Measurements from ENCODE around the gene MAPK8. TPM values are rescaled to one million over a fixed set of nuclear protein-coding genes. Genes with fewer than 3 reads are reported as not detected.

MAPK8 gene
- total and polyA plus RNA-seq, 10 donors, result 5.2 to 61.4 (median 37.4) TPM

DNA sequence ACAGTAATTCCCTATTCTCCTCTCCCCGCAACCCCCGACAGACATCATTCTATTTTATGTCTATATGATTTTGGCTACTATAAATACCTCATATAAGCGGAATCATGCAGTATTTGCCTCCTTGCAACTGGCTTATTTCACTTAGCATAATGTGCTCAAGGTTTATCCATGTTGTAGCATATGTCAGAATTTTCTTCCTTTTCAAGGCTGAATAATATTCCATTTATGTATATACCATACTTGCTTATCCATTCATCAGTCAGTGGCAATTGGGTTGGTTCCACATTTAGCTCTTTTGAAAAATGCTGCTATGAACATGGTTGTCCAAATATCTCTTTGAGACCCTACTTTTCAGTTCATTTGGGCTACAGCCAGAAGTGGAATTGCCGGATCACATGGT, 106.5 kb downstream of the MAPK8 start:
- 97 to 98% (median 98%) methylated on average over 4 of the region's 4 CpGs for WGBS, 5 donors
- Histone ChIP-seq H3K27ac (no peak overlapping the region), H3K4me1 (no peaks in the 10 kb centered on the region), H3K4me3 (no peak overlapping the region), H3K36me3 (peaks cover 0 to 67% (median 24%) of the 10 kb centered on the region in 6 donors), H3K9me3 (peaks cover 0 to 22% (median 15%) of the 10 kb centered on the region in 8 donors), H3K27me3 (replicated peaks in 1 of 7) (no peaks in the 10 kb centered on the region)
- intact Hi-C loops (cut with DNase I; ENCODE audit: low total_unique reads), result no loop called here
- no peak for DNase-seq
- no peak for TF ChIP-seq POLR2AphosphoS5 (IDR thresholded peaks at IDR 0.05)
- no peak for TF ChIP-seq POLR2A (IDR thresholded peaks at IDR 0.05)
- TF ChIP-seq, protein P1, sequence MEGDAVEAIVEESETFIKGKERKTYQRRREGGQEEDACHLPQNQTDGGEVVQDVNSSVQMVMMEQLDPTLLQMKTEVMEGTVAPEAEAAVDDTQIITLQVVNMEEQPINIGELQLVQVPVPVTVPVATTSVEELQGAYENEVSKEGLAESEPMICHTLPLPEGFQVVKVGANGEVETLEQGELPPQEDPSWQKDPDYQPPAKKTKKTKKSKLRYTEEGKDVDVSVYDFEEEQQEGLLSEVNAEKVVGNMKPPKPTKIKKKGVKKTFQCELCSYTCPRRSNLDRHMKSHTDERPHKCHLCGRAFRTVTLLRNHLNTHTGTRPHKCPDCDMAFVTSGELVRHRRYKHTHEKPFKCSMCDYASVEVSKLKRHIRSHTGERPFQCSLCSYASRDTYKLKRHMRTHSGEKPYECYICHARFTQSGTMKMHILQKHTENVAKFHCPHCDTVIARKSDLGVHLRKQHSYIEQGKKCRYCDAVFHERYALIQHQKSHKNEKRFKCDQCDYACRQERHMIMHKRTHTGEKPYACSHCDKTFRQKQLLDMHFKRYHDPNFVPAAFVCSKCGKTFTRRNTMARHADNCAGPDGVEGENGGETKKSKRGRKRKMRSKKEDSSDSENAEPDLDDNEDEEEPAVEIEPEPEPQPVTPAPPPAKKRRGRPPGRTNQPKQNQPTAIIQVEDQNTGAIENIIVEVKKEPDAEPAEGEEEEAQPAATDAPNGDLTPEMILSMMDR (IDR thresholded peaks at IDR 0.05 in 8 of 11, conservative IDR thresholded peaks at IDR 0.05 in 3 of 11), result no peak

DNA sequence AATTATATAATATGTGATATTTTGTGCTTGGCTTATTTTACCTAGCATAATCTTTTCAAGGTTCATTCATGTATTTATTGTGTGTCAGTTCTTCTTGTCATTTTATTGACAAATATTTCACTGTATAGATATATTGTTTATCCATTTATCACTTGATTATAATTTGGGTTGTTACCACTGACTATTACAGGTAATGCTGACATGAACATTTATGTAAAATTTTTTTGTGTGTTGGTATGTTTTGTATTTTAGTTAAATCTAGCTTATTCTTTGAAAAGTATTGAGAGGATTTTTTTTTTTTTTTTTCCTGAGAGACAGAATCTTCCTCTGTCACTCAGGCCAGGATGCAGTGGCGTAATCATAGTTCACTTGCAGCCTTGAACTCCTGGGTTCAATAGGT, 107.7 kb downstream of the MAPK8 start:
- DNase-seq, result no peak
- WGBS, 5 donors, result 88 to 100% (median 92%) methylated on average over 1 of the region's 1 CpG
- peaks cover 0 to 22% (median 15%) of the 10 kb centered on the region in 8 donors for H3K9me3 ChIP-seq
- peaks cover 0 to 6% (median 0%) of the 10 kb centered on the region in 6 donors for H3K4me1 ChIP-seq
- H3K4me3 ChIP-seq, result no peak overlapping the region
- TF ChIP-seq POLR2AphosphoS5 (IDR thresholded peaks at IDR 0.05), result no peak
- TF ChIP-seq, protein P1 (IDR thresholded peaks at IDR 0.05 in 8 of 11, conservative IDR thresholded peaks at IDR 0.05 in 3 of 11), result no peak
- TF ChIP-seq POLR2A (IDR thresholded peaks at IDR 0.05), result no peak
- H3K27ac ChIP-seq, result no peak overlapping the region
- H3K36me3 ChIP-seq, result peaks cover 0 to 56% (median 24%) of the 10 kb centered on the region in 6 donors
- no peaks in the 10 kb centered on the region for H3K27me3 ChIP-seq (replicated peaks in 1 of 7)
- intact Hi-C loops (cut with DNase I; ENCODE audit: low total_unique reads), result no loop called here

DNA sequence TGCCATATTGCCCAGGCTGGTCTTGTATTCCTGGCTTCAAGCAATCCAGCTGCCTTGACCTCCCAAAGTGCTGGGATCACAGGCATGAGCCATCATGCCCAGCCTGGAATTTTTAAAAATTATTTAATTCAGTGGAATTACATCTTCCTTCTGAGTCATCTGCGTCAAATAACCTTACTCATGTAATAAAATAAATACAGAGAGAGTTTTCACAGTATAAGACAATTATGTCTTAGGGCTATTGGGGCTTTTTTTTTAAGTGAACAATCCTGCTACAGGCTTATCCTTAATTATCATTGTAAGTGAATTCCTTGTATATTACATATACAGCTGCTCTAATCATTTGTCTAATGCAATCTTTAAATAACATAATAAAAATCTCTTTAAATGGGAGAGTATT, 108.3 kb downstream of the MAPK8 start:
- Histone ChIP-seq H3K9me3 (peaks cover 0 to 22% (median 15%) of the 10 kb centered on the region in 8 donors), H3K27me3 (replicated peaks in 1 of 7) (no peaks in the 10 kb centered on the region), H3K36me3 (peaks cover 0 to 50% (median 24%) of the 10 kb centered on the region in 6 donors), H3K4me1 (peaks cover 0 to 6% (median 0%) of the 10 kb centered on the region in 6 donors), H3K27ac (no peak overlapping the region), H3K4me3 (no peak overlapping the region)
- no peak for DNase-seq
- WGBS, 5 donors, result 94 to 100% (median 97%) methylated on average over 1 of the region's 1 CpG
- TF ChIP-seq, protein P1 (IDR thresholded peaks at IDR 0.05 in 8 of 11, conservative IDR thresholded peaks at IDR 0.05 in 3 of 11), result no peak
- no peak for TF ChIP-seq POLR2AphosphoS5 (IDR thresholded peaks at IDR 0.05)
- no peak for TF ChIP-seq POLR2A (IDR thresholded peaks at IDR 0.05)
- intact Hi-C loops (cut with DNase I; ENCODE audit: low total_unique reads), result no loop called here

DNA sequence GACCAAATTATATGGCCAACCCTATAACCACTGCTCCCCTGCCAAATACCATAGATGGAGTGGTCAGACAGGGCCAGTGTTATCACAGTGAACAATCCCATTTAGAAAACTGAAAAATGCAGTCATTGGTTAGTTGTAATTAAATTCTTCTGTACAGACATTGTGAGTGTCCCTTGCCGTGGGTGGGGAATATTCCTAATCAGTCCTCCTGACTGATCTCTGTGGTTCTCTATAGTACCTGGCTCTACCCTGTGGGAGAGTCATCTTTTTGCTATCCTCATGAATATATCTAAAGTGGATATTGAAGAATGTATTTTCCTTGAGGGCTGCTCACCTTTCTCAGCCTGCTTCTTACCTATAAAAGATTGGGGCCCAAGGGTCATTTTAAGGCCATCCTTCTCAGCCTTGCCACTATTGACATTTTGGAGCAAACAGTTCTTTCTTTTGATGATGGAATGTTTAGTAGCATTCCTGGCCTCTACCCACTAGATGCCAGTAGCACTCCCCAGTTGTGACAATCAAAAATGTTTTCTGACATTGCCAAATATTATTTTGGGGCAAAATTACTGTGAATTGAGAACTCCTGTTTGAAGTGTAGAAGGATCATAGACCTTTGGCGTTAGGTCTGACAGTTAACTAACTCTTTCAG, 110.2 kb downstream of the MAPK8 start:
- peaks cover 0 to 6% (median 0%) of the 10 kb centered on the region in 6 donors for H3K4me1 ChIP-seq
- no peak overlapping the region for H3K4me3 ChIP-seq
- no peak overlapping the region for H3K27ac ChIP-seq
- H3K36me3 ChIP-seq, result peaks cover 0 to 39% (median 12%) of the 10 kb centered on the region in 6 donors
- H3K27me3 ChIP-seq (replicated peaks in 1 of 7), result no peaks in the 10 kb centered on the region
- peaks cover 0 to 16% (median 14%) of the 10 kb centered on the region in 8 donors for H3K9me3 ChIP-seq
- WGBS, 5 donors, result 82 to 97% (median 92%) methylated on average over 2 of the region's 2 CpGs
- no peak for DNase-seq
- intact Hi-C loops (cut with DNase I; ENCODE audit: low total_unique reads), result no loop called here
- TF ChIP-seq, protein P1 (IDR thresholded peaks at IDR 0.05 in 8 of 11, conservative IDR thresholded peaks at IDR 0.05 in 3 of 11), result no peak
- TF ChIP-seq POLR2A (IDR thresholded peaks at IDR 0.05), result no peak
